22Rv1 (cell line): ENCODE measurements around the gene NR1I3.

Experiments
- ZFX ChIP-seq: fragments of 450-650 bp; IDR thresholded peaks from 2 replicates; pipeline ENCODE4 v1.6.1; 2017; ENCODE audit warnings: antibody characterized with exemption, borderline replicate concordance
- TF ChIP-seq, protein P1 (sequence below): fragments of 450-650 bp; IDR thresholded peaks from 2 replicates; pipeline ENCODE4 v1.5.1; 2017; ENCODE audit warnings: mild to moderate bottlenecking

- TF ChIP-seq, protein P1, sequence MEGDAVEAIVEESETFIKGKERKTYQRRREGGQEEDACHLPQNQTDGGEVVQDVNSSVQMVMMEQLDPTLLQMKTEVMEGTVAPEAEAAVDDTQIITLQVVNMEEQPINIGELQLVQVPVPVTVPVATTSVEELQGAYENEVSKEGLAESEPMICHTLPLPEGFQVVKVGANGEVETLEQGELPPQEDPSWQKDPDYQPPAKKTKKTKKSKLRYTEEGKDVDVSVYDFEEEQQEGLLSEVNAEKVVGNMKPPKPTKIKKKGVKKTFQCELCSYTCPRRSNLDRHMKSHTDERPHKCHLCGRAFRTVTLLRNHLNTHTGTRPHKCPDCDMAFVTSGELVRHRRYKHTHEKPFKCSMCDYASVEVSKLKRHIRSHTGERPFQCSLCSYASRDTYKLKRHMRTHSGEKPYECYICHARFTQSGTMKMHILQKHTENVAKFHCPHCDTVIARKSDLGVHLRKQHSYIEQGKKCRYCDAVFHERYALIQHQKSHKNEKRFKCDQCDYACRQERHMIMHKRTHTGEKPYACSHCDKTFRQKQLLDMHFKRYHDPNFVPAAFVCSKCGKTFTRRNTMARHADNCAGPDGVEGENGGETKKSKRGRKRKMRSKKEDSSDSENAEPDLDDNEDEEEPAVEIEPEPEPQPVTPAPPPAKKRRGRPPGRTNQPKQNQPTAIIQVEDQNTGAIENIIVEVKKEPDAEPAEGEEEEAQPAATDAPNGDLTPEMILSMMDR = no peak
- TF ChIP-seq ZFX = no peak
Observed at GRCh38 chr1:161218301-161219077, 19.5 kb downstream of the NR1I3 start.
